Osteocyte (in vitro differentiated cells): Measurements from ENCODE around the gene ZNHIT2. TPM values are rescaled to one million over a fixed set of nuclear protein-coding genes. Genes with fewer than 3 reads are reported as not detected.

Source experiments
- DNase-seq: peaks from one replicate; pipeline ENCODE4 v3.0.0; 2021; ENCODE audit warnings: mixed read lengths; ENCODE audit not compliant: unreplicated experiment; ENCODE audit errors: extremely low spot score
- H3K27ac Mint-ChIP-seq: one replicate; pipeline ENCODE4 v1.8.0; 2021; ENCODE audit warnings: mild to moderate bottlenecking, mixed read lengths; ENCODE audit not compliant: unreplicated experiment
- H3K27me3 Mint-ChIP-seq: one replicate; pipeline ENCODE4 v1.8.0; 2021; ENCODE audit warnings: mixed read lengths; ENCODE audit not compliant: unreplicated experiment
- H3K36me3 Mint-ChIP-seq: one replicate; pipeline ENCODE4 v1.8.0; 2021; ENCODE audit warnings: mixed read lengths; ENCODE audit not compliant: unreplicated experiment
- H3K4me1 Mint-ChIP-seq: one replicate; pipeline ENCODE4 v1.8.0; 2021; ENCODE audit warnings: mixed read lengths; ENCODE audit not compliant: unreplicated experiment
- H3K4me3 Mint-ChIP-seq: one replicate; pipeline ENCODE4 v1.8.0; 2021; ENCODE audit warnings: mild to moderate bottlenecking, moderate library complexity, mixed read lengths; ENCODE audit not compliant: unreplicated experiment
- H3K9me3 Mint-ChIP-seq: one replicate; pipeline ENCODE4 v1.8.0; 2021; ENCODE audit warnings: mixed read lengths; ENCODE audit not compliant: unreplicated experiment
- CTCF ChIP-seq: fragments of 200-600 bp; sonication (generic); IDR thresholded peaks from 2 replicates; pipeline ENCODE4 v1.5.0; 2021; ENCODE audit warnings: antibody characterized with exemption, mild to moderate bottlenecking, moderate library complexity
- total RNA-seq: library from RNA; stranded (reverse); gene quantifications from 2 replicates; pipeline ENCODE4 v1.2.1, GENCODE V29; 2021

The ZNHIT2 gene
- total RNA-seq, 1 donor from 2014 or later: 9.0 TPM

GRCh38 chr11:65125197-65126056, 7.9 kb upstream of the ZNHIT2 start:
- no peaks in the 10 kb centered on the region for H3K27me3 Mint-ChIP-seq
- H3K9me3 Mint-ChIP-seq: no peaks in the 10 kb centered on the region
- H3K4me1 Mint-ChIP-seq: peaks cover 27% of the 10 kb centered on the region
- no peak overlapping the region for H3K4me3 Mint-ChIP-seq
- no peak overlapping the region for H3K27ac Mint-ChIP-seq
- no peak for DNase-seq
- no peak for TF ChIP-seq CTCF
- H3K36me3 Mint-ChIP-seq: peaks cover 12% of the 10 kb centered on the region

- no peak for DNase-seq
- H3K9me3 Mint-ChIP-seq: no peaks in the 10 kb centered on the region
- peak overlapping the region; percentile 52 for H3K27ac Mint-ChIP-seq
These were observed 7.1 kb upstream of the ZNHIT2 start for GRCh38 chr11:65124480-65125196.

GRCh38 chr11:65121865-65122696, 4.6 kb upstream of the ZNHIT2 start, which contains the start of the genes FAU and MRPL49:
Gene FAU (minus strand): TSS chr11:65122134. CDS start chr11:65121813, 321 bp downstream.
Gene MRPL49 (plus strand): TSS chr11:65122321. CDS start chr11:65122347, 26 bp downstream.
- peak within 1 kb of the TSS; percentile 97 for H3K27ac Mint-ChIP-seq
- peak; percentile 99 for DNase-seq
- peaks cover 28% of the 10 kb centered on the region for H3K4me1 Mint-ChIP-seq
- H3K4me3 Mint-ChIP-seq: peak within 1 kb of the TSS; percentile 97
- H3K27me3 Mint-ChIP-seq: no peaks in the 10 kb centered on the region
- H3K36me3 Mint-ChIP-seq: peaks cover 26% of the 10 kb centered on the region
- no peaks in the 10 kb centered on the region for H3K9me3 Mint-ChIP-seq
- no peak for TF ChIP-seq CTCF

More at GRCh38 chr11:65124480-65125196, 7.1 kb upstream of the ZNHIT2 start:
- H3K36me3 Mint-ChIP-seq: peaks cover 16% of the 10 kb centered on the region
- peaks cover 27% of the 10 kb centered on the region for H3K4me1 Mint-ChIP-seq
- peak overlapping the region; percentile 22 for H3K4me3 Mint-ChIP-seq
- no peaks in the 10 kb centered on the region for H3K27me3 Mint-ChIP-seq
- TF ChIP-seq CTCF: no peak

- peak overlapping the region; percentile 97 for H3K4me3 Mint-ChIP-seq
- H3K27me3 Mint-ChIP-seq: no peaks in the 10 kb centered on the region
- H3K27ac Mint-ChIP-seq: peak overlapping the region; percentile 97
- no peak for TF ChIP-seq CTCF
- DNase-seq: peak; percentile 84
- peaks cover 21% of the 10 kb centered on the region for H3K36me3 Mint-ChIP-seq
- H3K4me1 Mint-ChIP-seq: peaks cover 33% of the 10 kb centered on the region
- H3K9me3 Mint-ChIP-seq: no peaks in the 10 kb centered on the region
These were observed 4.0 kb upstream of the ZNHIT2 start for GRCh38 chr11:65121447-65121864.
